Activated T-helper 9 cell treated with anti-CD3 and anti-CD28 coated beads, Interleukin-2, amount 50 U/mL, for 16 hours (primary cell): Measurements from ENCODE around the gene CCL25.
A peak's percentile ranks its signal among the peaks of the same experiment; 100 is the strongest.
"Not testable (repeated sequence)": the region's sequence is repeated elsewhere in the genome, so short reads cannot be mapped to it uniquely, and the experiment has no call there.

Source experiments
- DNase-seq: peaks from one replicate; pipeline ENCODE4 v3.0.0-alpha.2; 2020; ENCODE audit warnings: low read depth

The CCL25 gene, protein sequence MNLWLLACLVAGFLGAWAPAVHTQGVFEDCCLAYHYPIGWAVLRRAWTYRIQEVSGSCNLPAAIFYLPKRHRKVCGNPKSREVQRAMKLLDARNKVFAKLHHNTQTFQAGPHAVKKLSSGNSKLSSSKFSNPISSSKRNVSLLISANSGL

GRCh38 chr19:8052464-8052859, at the start of gene CCL25:
Gene CCL25 (plus strand): TSS chr19:8052760. CDS start chr19:8053050, 290 bp downstream.
- no peak for DNase-seq

- DNase-seq, result no peak
Observed at GRCh38 chr19:8004001-8004400, 48.6 kb upstream of the CCL25 start.

DNA sequence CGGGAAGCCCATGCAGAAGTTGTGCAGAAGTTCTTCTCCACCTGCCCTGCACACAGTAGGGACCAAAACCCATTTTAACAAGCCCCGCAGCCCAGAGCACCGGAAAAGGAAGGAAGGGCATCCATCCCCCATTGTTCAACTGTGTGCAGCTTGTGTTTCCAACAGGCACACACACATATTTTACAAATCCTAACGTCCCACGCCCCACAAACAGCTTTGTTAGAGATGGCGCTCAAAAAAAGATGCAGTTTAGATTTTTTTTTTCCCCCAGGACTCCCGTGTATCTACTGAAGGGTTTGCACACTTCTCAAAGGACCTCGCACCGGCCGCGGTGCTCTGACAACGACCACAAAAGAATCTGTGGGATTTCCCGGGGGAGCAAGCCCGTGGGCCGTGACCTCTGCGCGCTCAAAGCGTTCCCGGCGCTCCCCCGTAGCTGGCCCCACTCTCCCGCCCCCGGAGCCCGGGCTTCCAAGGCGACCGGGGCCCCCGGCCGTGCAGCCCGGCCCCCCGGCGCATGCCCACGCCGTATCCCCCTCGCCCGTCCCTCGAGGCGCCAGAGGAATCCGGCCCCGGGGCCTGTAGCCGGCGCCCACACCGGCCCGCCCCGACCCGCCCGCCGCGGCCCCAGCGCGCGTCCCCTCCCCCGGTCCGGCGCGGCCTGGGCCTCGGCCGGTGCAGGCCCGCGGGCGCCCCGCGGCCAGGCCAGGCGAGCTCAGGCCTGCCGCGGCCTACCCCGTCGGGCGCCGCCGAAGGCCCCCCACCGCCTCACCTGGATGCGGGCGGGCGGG, 47.6 kb upstream of the CCL25 start:
- peak; percentile 12 for DNase-seq

DNA sequence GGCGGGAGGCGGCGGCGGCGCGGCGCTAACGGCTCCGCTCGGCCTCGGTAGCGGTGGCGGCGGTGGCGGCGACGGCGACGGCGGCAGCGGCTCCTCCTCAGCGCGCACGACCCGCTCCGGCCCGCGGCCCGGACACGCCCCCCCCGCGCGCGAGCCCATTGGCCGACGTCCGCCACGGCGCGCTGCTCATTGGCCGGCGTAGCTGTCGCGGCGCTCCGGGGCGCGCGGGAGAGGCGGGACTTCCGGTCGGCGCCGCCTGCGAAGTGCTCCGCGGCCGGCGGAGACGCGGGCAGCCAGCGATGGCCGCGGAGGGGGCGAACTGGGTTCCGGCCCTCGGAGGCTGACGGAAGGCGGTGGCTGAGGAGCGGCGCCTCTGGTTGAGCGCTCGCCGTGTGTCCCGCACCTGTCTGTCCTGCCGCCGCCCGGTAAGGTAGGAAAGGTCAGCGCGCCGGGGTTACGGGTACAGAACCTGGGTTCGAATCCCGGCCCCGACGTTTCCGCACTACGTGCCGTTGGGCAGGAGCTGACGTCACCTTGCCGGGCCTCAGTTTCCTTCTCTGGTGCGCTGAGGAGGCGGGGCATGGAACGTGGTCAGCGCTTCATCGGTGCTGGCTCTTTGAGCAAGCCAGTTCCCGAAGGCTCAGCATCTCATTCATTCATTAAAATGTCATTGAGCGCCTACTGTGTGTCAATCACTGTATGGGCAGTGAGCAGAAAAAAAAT, 46.9 kb upstream of the CCL25 start, which contains the start of gene ELAVL1:
Gene ELAVL1, minus strand, starts transcription at position 108 of the 723 bp plus-strand sequence. CDS start 13,826 bp downstream, outside the sequence.
- peak; percentile 87 for DNase-seq

GRCh38 chr19:8017808-8018207, 34.8 kb upstream of the CCL25 start:
- no peak for DNase-seq

DNA sequence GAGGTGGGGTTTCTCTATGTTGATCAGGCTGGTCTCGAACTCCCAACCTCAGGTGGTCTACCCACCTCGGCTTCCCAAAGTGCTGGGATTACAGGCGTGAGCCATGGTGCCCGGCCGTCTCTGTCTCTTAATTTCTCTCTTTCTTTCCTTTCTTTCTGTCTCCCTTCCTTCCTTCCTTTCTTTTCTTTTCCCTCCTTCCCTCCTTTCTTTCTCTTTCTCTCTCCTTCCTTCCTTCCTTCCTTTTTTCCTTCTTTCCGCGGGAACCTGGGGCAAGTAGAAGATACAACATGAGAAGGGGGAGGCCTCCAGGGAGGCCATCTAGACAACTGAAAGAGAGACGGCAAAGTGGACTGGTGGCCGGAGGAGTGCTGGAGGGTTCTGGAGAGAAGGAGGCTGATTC, 31.9 kb upstream of the CCL25 start:
- no peak for DNase-seq

DNA sequence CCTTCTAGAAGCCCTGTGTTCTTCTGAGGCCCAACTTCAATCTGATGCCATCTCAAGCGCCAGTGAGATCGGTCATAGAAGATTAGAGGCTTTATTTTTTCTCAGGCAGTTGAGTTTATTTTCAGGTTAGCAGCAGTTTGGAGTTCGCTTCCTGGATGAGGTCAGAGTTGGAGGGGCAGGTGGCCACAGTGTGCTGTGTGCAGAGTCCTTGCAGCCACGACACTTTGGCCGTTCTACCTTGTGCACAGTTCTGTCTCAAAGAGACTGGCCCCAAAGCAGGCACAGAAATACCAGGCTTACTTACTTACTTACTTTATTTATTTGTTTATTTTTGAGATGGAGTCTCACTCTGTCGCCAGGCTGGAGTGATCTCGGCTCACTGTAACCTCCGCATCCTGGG, 31.2 kb upstream of the CCL25 start:
- DNase-seq, result no peak

GRCh38 chr19:8022275-8022674, 30.3 kb upstream of the CCL25 start:
- DNase-seq, result no peak

DNA sequence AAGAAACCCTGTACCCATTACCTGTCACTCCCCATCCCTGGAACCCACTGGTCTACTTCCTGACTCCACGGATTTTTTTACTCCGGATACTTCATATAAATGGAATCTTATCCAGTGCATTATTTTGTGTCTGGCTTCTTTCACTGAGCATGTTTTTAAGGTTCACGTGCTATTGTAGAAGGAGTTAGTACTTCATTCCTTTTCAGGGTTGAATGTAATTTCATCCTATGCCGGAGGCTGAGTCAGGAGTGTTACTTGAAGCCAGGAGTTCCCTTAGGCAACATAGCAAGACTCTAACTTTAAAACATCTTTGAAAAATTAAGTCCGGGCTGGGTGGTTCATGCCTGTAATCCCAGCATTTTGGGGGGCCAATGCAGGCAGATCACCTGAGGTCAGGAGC, 29.2 kb upstream of the CCL25 start:
- no peak for DNase-seq

DNA sequence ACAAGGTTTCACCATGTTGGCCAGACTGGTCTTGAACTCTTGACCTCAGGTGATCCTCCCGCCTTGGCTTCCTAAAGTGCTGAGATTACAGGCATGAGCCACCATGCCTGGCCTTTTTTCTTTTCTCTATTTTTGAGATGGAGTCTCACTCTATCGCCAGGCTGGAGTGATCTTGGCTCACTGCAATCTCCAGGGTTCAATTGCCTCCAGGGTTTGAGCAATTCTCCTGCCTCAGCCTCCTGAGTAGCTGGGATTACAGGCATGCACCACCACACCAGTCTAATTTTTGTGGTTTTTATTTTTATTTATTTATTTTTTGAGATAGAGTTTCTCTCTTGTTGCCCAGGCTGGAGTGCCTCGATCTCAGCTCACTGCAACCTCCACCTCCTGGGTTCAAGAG, 28.3 kb upstream of the CCL25 start:
- DNase-seq, result not testable (repeated sequence)

GRCh38 chr19:8025316-8025715, 27.2 kb upstream of the CCL25 start:
- DNase-seq, result no peak

DNA sequence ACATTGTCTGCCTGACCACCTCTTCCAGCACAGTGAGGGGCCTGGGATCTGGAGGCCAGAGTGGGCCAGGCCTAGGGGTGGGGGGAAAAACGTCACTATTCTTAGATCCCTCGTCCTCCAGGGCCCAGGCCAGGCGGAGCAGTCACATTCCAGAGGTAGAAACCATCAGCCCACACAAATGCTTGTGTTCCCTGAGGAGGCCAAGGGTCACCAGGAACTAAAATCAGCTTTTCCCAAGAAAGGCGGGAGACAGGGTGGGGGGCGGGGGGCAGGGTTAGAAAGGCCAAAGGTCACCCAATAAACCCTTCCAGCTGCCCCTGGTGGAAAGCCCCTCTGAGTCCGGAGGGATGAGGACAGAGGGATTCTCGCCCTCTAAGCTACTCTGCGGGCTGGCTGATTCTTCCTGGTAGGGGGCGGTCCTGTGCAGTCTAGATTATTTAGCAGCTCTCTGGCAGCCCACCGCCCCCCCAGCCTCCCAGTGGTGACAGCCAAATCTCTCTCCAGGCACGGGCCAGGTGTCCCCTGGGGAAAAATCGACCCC, 23.5 kb upstream of the CCL25 start:
- DNase-seq, result no peak

DNA sequence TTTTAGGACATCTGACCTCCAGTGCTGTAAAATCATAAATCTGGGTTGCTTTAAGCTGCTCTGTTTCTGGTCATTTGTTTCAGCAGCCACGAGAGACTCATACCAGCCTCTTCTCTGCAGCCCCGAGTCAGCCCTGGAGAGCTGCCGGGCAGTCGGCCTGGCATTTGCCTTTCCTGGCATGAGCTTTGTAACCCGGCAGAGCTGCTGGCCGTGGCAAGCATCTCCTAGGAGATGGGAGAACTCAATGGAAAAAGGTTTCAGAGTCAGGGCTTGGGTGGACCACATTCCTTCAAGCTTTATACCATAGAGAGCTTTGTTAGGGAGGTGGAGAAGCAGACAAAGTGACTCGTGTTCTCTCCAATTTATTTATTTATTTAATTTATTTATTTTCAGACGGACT, 21.6 kb upstream of the CCL25 start:
- DNase-seq, result no peak

DNA sequence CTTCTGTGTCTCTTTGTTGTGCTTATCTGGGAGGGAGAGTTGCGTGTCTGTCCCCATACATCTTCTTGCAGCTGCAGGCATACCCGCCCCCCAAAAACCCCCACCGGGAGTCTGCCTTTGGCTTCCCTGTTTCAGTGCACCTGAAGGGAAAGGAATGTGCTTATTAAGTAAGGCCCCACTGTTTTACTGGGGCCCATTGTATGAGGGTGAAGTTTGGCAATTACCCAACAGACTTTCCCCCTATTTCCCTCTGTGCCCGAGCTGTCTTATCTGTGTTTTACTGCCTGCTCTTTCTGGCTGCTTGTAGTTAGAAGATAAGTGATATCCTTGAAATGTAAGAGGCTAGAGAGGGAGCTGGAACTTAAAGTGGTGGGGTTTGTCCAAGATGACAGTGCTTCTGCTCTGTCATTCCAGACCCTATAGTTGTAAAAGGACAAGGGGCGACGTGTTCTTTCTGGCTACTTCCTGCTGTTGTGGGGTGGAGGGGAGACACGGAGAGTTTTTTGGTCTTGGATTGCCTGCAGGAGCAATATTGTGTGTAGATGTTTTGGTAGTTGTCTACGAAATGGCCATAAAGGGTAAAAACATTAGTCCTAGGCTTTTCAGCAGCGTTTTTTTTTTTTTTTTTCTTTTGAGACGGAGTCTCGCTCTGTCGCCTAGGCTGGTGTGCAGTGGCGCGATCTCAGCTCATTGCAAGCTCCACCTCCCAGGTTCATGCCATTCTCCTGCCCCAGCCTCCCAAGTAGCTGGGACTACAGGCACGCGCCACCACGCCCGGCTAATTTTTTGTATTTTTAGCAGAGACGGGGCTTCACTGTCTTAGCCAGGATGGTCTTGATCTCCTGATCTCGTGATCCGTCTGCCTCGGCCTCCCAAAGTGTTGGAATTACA, 19.0 kb upstream of the CCL25 start:
- DNase-seq, result not testable (repeated sequence)

DNA sequence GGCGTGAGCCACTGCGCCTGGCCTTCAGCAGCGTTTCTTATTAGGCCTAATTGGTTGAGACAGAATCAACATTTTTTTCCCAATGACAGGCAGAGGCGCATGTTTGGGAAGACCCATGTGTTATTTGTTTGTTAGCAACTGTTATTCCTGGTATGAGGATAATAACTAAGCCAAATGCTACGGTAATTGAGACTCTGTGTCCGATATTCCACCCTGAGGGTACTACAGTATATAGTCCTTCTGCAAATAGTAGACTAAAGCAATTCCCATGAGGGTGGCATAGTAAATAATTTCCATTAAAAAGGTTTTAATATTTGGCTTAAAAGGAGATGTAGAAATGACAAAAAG, 18.4 kb upstream of the CCL25 start:
- DNase-seq, result no peak

DNA sequence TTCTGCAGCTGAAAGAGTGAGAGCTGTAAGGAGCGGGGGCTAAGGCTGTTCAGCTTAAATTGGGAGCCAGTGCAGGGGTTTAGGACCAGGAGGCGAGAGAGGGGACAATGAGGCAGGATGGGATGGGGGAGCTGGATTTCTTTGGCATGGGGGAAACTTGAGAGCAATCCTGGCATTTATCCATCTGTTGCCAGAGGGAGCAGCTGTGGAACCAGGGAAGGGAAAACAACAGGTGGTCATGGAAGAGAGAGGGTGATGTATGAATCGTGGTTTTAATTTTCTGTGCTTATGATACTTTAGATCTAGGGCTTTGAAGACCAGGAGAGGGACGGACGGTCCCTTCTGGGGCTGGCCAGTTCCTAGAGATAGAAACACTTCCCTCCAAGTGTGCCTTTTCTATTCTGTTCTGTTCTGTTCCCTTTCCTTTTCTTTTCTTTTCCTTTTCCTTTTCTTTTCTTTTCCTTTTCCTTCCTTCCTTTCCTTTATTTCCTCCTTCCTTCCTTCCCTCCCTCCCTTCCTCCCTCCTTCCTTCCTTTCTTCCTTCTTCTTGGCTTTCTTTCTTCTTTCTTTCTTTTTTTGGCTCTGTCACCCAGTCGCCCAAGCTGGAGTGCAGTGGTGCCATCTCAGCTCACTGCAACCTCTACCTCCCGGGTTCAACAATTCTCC, 16.0 kb upstream of the CCL25 start:
- no peak for DNase-seq

GRCh38 chr19:8038815-8039214, 13.7 kb upstream of the CCL25 start:
- DNase-seq, result no peak

DNA sequence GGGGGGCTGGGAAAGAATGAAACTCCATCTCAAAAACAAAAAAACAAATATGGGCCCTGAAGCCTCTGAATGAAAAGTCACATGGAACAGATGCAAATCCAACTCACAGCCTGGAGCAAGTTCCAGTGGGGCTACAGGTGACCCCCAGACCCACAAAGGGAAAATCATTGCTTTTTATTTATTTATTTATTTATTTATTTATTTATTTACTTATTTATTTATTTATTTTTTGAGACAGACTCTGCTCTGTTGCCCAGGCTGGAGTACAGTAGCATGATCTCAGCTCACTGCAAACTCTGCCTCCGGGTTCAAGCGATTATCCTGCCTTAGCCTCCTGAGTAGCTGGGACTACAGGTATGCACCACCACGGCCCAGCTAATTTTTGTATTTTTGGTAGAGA, 13.3 kb upstream of the CCL25 start:
- DNase-seq, result no peak

GRCh38 chr19:8041531-8041931, 11.0 kb upstream of the CCL25 start:
- no peak for DNase-seq

GRCh38 chr19:8042900-8043299, 9.7 kb upstream of the CCL25 start:
- DNase-seq, result no peak

DNA sequence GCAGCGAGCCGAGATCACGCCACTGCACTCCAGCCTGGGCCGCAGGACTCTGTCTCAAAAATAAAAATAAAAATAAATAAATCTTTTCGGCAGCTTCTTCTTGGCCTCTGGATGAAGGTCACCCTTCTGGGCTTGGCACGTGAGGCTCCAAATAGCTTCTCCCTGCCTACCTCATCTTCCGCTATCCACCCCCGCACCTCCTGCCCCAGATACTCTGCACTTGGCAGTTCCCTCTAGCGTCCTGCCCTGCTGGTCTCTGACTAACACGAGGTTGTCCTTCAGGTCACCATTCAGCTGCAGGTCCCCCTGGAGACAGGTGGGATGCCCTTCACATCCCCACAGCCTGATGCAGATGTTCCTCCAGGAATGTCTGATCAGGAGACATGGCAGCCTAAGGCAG, 8.5 kb upstream of the CCL25 start:
- DNase-seq, result no peak
